IPS-NIHi7 (cell line): ENCODE data around the gene CCR6.

Experiments used
- DNase-seq: peaks from one replicate; pipeline ENCODE4 v3.0.0; 2012; ENCODE audit warnings: mixed read lengths; ENCODE audit errors: extremely low spot score

Gene CCR6

GRCh38 chr6:167098825-167099225 is 24.1 kb upstream of the CCR6 start:
- DNase-seq = no peak

GRCh38 chr6:167099707-167100106 is 23.2 kb upstream of the CCR6 start:
- no peak for DNase-seq

- no peak for DNase-seq
These were observed 22.6 kb upstream of the CCR6 start for GRCh38 chr6:167100241-167100674.

GRCh38 chr6:167102318-167102717 is 20.6 kb upstream of the CCR6 start:
- no peak for DNase-seq

GRCh38 chr6:167103041-167103891 is 19.6 kb upstream of the CCR6 start:
- no peak for DNase-seq

- DNase-seq = no peak
These were observed 18.5 kb upstream of the CCR6 start for GRCh38 chr6:167104388-167104787.

GRCh38 chr6:167105060-167105459 is 17.8 kb upstream of the CCR6 start:
- DNase-seq = no peak

- DNase-seq = no peak
These were observed 16.5 kb upstream of the CCR6 start for GRCh38 chr6:167106406-167106805.

- DNase-seq = no peak
These were observed 15.1 kb upstream of the CCR6 start for GRCh38 chr6:167107787-167108186.

- DNase-seq = no peak
These were observed 14.6 kb upstream of the CCR6 start for GRCh38 chr6:167108278-167108677.

- no peak for DNase-seq
These were observed 13.2 kb upstream of the CCR6 start for GRCh38 chr6:167109651-167110050.

- DNase-seq = no peak
These were observed 11.3 kb upstream of the CCR6 start for GRCh38 chr6:167111597-167111996.

GRCh38 chr6:167112421-167112820 is 10.5 kb upstream of the CCR6 start:
- DNase-seq = no peak

GRCh38 chr6:167113047-167113754 is 9.7 kb upstream of the CCR6 start:
- no peak for DNase-seq

GRCh38 chr6:167113935-167114910 is 8.7 kb upstream of the CCR6 start:
- DNase-seq = no peak

- peak; percentile 45 for DNase-seq
These were observed 7.8 kb upstream of the CCR6 start for GRCh38 chr6:167115054-167115453.

GRCh38 chr6:167116109-167116837 is 6.6 kb upstream of the CCR6 start:
- peak; percentile 45 for DNase-seq

GRCh38 chr6:167116838-167117228 is 6.1 kb upstream of the CCR6 start:
- DNase-seq = no peak

GRCh38 chr6:167118006-167118405 is 4.9 kb upstream of the CCR6 start:
- DNase-seq = no peak

- DNase-seq = no peak
These were observed 4.1 kb upstream of the CCR6 start for GRCh38 chr6:167118839-167119238.
